NCI-H226 (cell line): ENCODE measurements around the gene RAB30.
A peak's percentile ranks its signal among the peaks of the same experiment; 100 is the strongest.

ENCODE experiments used
- DNase-seq: peaks from one replicate; pipeline ENCODE4 v3.0.0-alpha.2; 2015

RAB30 gene

GRCh38 chr11:83071567-83072349 lies at the start of gene RAB30:
Gene RAB30 (minus strand): TSS chr11:83071897. CDS start chr11:82997316, 74,581 bp downstream.
- peak; percentile 99 for DNase-seq

DNA sequence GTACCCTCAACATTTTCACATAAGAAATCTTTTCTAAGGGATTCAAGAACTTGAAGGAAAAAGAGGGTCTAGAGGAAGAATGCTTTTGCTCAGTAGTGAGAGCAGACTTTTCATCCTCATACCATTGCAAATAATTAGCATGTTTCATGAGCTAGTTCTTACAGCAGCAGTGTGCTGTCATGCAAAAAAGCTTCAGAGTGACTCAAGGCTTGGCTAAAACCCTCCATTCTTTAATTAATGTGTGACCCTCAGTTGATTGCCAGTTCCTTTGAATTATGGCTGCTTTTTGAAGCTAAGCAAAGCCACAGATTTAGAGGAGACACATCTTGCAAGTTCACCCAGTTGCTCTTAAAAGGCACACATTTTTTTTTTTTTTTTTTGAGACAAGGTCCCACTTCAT lies 48.6 kb upstream of the RAB30 start:
- no peak for DNase-seq

DNA sequence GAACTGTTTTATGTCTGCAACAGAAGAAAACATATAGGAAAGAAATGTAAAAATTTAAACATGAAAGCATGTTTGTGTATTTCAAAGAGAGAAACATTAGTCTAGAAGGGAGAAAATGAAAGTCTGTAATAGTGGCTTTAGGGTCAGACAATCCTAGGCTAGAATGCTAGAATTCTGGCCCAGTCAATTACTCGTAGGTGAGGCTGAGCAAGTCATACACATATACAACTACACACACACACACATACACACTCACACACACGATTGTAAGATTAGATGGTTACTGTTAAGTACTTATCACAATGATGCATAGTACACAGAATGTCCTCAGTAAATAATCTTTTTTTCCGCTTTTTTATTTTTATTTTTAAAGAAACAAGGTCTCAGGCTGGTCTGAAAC lies 47.5 kb upstream of the RAB30 start:
- DNase-seq = no peak

GRCh38 chr11:83118814-83119213 lies 47.1 kb upstream of the RAB30 start:
- DNase-seq = no peak

DNA sequence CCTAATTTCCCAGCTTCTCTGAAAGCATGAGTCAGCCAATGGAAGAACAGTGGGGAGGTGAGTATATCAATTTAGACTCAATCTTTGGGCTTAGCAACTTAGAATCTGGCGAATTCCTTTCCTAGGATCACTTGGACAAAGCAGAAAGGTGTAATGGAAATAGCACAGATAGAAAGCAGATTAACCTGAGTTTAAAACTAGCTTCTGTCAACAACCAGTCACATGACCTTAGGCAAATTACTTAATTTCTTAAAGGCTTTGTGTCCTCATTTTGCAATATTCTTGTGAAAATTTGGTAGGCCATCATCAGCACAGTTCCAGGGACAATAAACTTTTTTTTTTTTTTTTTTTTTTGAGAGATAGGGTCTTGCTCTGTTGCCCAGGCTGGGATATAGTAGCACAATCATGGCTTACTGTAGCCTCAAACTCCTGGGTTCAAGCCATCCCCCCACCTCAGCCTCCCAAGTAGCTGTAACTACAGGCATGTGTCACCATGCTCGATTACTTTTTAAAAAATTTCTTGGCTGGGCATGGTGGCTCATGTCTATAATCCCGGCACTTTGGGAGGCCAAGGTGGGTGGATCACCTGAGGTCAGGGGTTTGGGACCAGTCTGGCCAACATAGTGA lies 44.4 kb upstream of the RAB30 start:
- no peak for DNase-seq

DNA sequence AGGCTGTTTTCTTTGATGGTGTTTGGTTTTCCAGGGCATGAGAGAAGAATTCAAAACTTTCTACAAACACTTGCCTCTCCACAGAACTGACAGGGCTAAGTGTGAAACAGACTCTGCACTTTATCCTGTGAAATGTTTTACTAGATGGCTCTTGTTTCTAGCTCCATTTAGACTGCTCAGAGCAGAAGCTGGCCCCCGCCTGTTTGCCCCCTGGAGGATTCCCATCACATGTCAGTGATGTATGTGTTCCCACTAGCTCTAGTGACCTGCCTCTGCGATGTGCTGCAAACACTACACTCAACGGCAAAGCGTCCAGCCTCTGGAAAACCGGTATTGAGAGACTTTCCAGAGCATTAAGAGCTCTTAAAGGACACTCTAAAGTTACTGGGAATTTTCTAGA lies 43.9 kb upstream of the RAB30 start:
- DNase-seq = no peak

DNA sequence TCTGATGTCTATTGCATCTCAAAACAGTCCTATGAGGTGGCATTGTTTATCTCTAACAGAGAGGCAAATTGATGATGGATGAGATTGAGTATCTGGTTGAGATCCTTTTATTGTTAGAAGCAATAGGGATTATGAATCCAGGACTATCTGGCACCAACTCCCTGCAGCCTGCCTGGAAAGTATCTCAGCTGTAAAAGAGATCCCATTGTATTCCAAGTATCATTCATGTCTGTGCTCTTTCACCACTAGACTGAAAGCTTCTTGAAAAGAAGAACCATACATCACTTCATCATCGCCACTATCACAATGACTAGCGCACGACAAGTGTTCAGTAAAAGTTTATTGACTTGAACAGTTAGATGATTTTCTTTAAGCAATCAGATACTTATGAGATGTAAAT lies 43.3 kb upstream of the RAB30 start:
- no peak for DNase-seq

- no peak for DNase-seq
These were observed 41.2 kb upstream of the RAB30 start for GRCh38 chr11:83112886-83113285.

- DNase-seq = no peak
These were observed 33.5 kb upstream of the RAB30 start for GRCh38 chr11:83105168-83105567.

DNA sequence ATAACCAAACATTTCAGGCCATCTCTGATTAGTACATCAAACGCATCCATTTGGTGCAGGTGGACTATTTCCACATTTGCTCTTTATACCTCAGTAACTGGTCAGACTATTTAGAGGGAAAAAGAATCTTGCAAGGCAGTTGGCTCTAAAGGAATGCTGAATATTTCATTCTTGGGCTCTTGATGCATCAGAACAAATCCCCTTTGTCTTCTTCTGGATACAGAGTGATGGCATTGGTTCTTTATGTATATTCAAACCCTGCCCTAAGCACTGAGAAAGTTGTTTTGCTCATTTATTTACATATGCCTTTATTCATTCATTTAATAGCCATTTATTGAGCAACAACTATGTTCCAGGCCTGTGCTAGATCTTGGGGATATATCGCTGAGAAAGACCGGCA lies 31.1 kb upstream of the RAB30 start:
- no peak for DNase-seq

DNA sequence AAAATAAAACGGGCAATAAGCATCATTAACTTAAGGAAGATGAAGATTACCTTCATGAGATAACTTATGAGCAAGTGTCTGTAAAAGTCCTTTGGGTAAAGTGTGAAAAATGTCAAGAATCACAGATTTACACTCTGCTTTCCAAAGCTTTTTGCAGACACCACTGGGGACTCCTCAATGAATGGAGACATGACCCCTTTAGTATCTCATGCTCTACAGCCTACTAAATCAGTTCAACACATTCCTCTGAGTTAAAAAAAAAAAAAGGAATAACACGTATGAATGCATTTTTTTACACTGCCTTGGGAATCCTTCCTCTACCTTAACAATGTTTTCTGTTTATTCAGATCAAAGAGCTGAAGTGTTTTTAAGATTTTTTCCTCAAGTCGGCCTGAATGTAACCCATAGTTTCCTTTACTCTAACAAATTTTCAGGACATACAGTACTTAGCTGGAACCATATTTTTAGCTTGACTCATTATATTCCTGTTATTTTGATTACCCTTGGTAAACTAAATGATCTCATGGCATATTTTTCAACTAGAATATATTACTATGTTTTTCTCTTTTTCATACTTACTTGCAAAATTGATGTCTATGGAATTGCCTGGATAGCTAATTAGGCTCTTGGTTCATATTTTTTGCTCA lies 25.9 kb upstream of the RAB30 start:
- DNase-seq = no peak

GRCh38 chr11:83093634-83094033 lies 21.9 kb upstream of the RAB30 start:
- no peak for DNase-seq

GRCh38 chr11:83092488-83093384 lies 21.0 kb upstream of the RAB30 start:
- DNase-seq = peak; percentile 59

- no peak for DNase-seq
These were observed 17.3 kb upstream of the RAB30 start for GRCh38 chr11:83088965-83089364.

DNA sequence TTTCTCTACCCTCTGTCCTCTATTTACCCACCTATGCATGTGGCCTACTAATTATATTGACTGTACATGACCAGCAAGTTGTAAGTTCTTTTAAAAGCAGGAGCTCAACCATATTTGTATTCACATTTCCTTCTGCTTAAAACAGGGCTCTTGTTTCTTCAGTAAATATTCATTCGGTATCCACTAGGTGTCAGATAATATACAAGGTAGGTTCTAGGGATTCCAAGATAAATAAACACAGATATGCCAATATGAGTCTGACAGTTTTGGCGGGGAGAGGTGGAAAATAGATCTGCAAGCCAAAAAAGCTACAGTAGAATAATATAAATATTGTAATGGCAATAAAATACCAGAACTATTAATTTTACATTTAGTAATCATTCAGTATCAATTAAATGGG lies 15.3 kb upstream of the RAB30 start:
- DNase-seq = no peak

- DNase-seq = no peak
These were observed 8.1 kb upstream of the RAB30 start for GRCh38 chr11:83079820-83080219.

- no peak for DNase-seq
These were observed 6.6 kb upstream of the RAB30 start for GRCh38 chr11:83078269-83078668.

- no peak for DNase-seq
These were observed 2.2 kb upstream of the RAB30 start for GRCh38 chr11:83073884-83074283.

GRCh38 chr11:83073258-83073657 lies 1.6 kb upstream of the RAB30 start:
- no peak for DNase-seq

GRCh38 chr11:83072350-83073242 lies 899 bp upstream of the RAB30 start:
- no peak for DNase-seq

GRCh38 chr11:83070731-83071566 lies 748 bp downstream of the RAB30 start:
- peak; percentile 3 for DNase-seq
